SK-N-SH treated with all-trans-retinoic acid at 6 μM for 48 hours (cell line): Measurements from ENCODE around the gene DPP9.

Experiments
- ATAC-seq: fragments of 200-7000 bp; cut with Tn5 transposase; 3 replicates; pipeline ENCODE4 v1.9.1; 2020; ENCODE audit warnings: mild to moderate bottlenecking, moderate library complexity
- ARNTL ChIP-seq: fragments of 450-650 bp; formaldehyde crosslinking; IDR thresholded peaks from 2 replicates; pipeline ENCODE4 v1.5.0; 2020; ENCODE audit warnings: low read depth, mild to moderate bottlenecking, moderate library complexity, borderline replicate concordance
- BACH2 ChIP-seq: fragments of 250-450 bp; sonication (Bioruptor Pico); IDR thresholded peaks from 2 replicates; pipeline ENCODE4 v1.9.0; 2021; ENCODE audit warnings: mild to moderate bottlenecking, borderline replicate concordance
- CSDC2 ChIP-seq: fragments of 250-450 bp; sonication (Bioruptor Pico); IDR thresholded peaks from 2 replicates; pipeline ENCODE4 v1.5.0; 2020; ENCODE audit warnings: mild to moderate bottlenecking, moderate library complexity
- ESRRG ChIP-seq: fragments of 250-450 bp; sonication (Bioruptor Pico); IDR thresholded peaks from 2 replicates; pipeline ENCODE4 v1.6.1; 2021; ENCODE audit warnings: mild to moderate bottlenecking
- GLIS3 ChIP-seq: fragments of 250-450 bp; sonication (Bioruptor Pico); IDR thresholded peaks from 2 replicates; pipeline ENCODE4 v1.5.0; 2020; ENCODE audit warnings: mild to moderate bottlenecking, moderate library complexity
- ISL1 ChIP-seq: fragments of 250-450 bp; sonication (Bioruptor Pico); IDR thresholded peaks from 2 replicates; pipeline ENCODE4 v2.1.2; 2022; ENCODE audit warnings: mild to moderate bottlenecking, moderate library complexity
- OSR1 ChIP-seq: fragments of 250-450 bp; sonication (Bioruptor Pico); IDR thresholded peaks from 2 replicates; pipeline ENCODE4 v1.8.0; 2022; ENCODE audit warnings: moderate library complexity, mild to moderate bottlenecking, inconsistent platforms
- PPARA ChIP-seq: fragments of 250-450 bp; sonication (Bioruptor Pico); IDR thresholded peaks from 2 replicates; pipeline ENCODE4 v1.5.0; 2020; ENCODE audit warnings: mild to moderate bottlenecking, borderline replicate concordance
- SNAI2 ChIP-seq: fragments of 250-450 bp; sonication (Bioruptor Pico); IDR thresholded peaks from 2 replicates; pipeline ENCODE4 v1.5.0; 2020; ENCODE audit warnings: mild to moderate bottlenecking, moderate library complexity
- TCF4 ChIP-seq: fragments of 250-450 bp; sonication (Bioruptor Pico); IDR thresholded peaks from 2 replicates; pipeline ENCODE4 v1.8.0; 2021; ENCODE audit warnings: mild to moderate bottlenecking, moderate library complexity, borderline replicate concordance
- TOX ChIP-seq: fragments of 250-450 bp; sonication (Bioruptor Pico); IDR thresholded peaks from 2 replicates; pipeline ENCODE4 v1.8.0; 2021; ENCODE audit warnings: mild to moderate bottlenecking, moderate library complexity, borderline replicate concordance
- ZFP3 ChIP-seq: fragments of 250-450 bp; sonication (Bioruptor Pico); IDR thresholded peaks from 2 replicates; pipeline ENCODE4 v1.5.0; 2020; ENCODE audit warnings: mild to moderate bottlenecking, moderate library complexity
- ZFP30 ChIP-seq: fragments of 450-650 bp; formaldehyde crosslinking; IDR thresholded peaks from 2 replicates; pipeline ENCODE4 v1.5.0; 2022; ENCODE audit warnings: mild to moderate bottlenecking, moderate library complexity
- ZNF70 ChIP-seq: fragments of 450-650 bp; formaldehyde crosslinking; IDR thresholded peaks from 2 replicates; pipeline ENCODE4 v1.5.0; 2020; ENCODE audit warnings: mild to moderate bottlenecking, moderate library complexity
- ZNF8 ChIP-seq: fragments of 450-650 bp; formaldehyde crosslinking; IDR thresholded peaks from 2 replicates; pipeline ENCODE4 v1.5.0; 2020; ENCODE audit warnings: mild to moderate bottlenecking, moderate library complexity
- TF ChIP-seq, protein P1 (sequence below): fragments of 250-450 bp; sonication (Bioruptor Pico); IDR thresholded peaks from 2 replicates; pipeline ENCODE4 v1.8.0; 2021; ENCODE audit warnings: low read depth, mild to moderate bottlenecking, moderate library complexity, borderline replicate concordance
- TF ChIP-seq, protein P2 (sequence below): fragments of 250-450 bp; sonication (Bioruptor Pico); IDR thresholded peaks from 2 replicates; pipeline ENCODE4 v1.5.1; 2021; ENCODE audit warnings: mild to moderate bottlenecking, moderate library complexity
- TF ChIP-seq, protein P3 (sequence below): fragments of 250-450 bp; sonication (Bioruptor Pico); IDR thresholded peaks from 2 replicates; pipeline ENCODE4 v1.5.1; 2020; ENCODE audit warnings: low read depth, mild to moderate bottlenecking, moderate library complexity
- TF ChIP-seq, protein P4 (sequence below): fragments of 250-450 bp; sonication (Bioruptor Pico); IDR thresholded peaks from 2 replicates; pipeline ENCODE4 v1.5.0; 2020; ENCODE audit warnings: mild to moderate bottlenecking, moderate library complexity
- TF ChIP-seq, protein P5 (sequence below): fragments of 250-450 bp; sonication (Bioruptor Pico); IDR thresholded peaks from 2 replicates; pipeline ENCODE4 v1.8.0; 2020; ENCODE audit warnings: mild to moderate bottlenecking, moderate library complexity, borderline replicate concordance

Gene DPP9

DNA sequence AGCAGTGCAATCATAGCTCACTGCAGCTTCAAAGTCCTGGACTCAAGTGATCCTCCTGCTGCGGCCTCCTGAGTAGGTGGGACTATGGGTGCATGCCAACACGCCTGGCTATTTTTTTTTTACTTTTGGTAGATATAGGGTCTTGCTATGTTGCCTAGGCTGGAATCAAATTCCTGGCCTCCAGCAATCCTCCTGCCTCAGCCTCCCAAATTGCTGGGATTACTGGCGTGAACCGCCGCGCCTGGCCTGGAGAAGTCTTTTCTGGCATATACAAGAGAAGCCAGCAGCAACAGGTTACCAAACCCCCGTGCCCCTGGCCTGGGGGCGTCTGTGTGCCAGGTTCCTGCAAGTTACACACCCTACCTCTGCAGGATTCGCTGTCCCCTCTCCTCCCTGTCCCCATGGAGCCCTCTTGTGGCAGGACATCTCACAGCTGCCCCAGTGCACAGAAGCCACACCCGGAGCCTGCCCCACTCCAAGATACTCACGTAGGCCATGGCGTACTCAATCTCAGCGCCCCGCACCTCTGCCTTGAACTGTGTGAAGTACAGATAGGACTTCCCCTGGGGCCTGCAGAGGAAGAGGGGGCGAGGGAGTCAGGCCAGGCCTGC lies 63.4 kb downstream of the DPP9 start:
- TF ChIP-seq ZNF70 (CRISPR knock-in tag) (no peak), TCF4 (no peak), GLIS3 (no peak), ZNF8 (no peak), SNAI2 (no peak)
- TF ChIP-seq, protein P1, sequence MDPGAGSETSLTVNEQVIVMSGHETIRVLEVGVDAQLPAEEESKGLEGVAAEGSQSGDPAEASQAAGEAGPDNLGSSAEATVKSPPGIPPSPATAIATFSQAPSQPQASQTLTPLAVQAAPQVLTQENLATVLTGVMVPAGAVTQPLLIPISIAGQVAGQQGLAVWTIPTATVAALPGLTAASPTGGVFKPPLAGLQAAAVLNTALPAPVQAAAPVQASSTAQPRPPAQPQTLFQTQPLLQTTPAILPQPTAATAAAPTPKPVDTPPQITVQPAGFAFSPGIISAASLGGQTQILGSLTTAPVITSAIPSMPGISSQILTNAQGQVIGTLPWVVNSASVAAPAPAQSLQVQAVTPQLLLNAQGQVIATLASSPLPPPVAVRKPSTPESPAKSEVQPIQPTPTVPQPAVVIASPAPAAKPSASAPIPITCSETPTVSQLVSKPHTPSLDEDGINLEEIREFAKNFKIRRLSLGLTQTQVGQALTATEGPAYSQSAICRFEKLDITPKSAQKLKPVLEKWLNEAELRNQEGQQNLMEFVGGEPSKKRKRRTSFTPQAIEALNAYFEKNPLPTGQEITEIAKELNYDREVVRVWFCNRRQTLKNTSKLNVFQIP: no peak
- TF ChIP-seq, protein P2, sequence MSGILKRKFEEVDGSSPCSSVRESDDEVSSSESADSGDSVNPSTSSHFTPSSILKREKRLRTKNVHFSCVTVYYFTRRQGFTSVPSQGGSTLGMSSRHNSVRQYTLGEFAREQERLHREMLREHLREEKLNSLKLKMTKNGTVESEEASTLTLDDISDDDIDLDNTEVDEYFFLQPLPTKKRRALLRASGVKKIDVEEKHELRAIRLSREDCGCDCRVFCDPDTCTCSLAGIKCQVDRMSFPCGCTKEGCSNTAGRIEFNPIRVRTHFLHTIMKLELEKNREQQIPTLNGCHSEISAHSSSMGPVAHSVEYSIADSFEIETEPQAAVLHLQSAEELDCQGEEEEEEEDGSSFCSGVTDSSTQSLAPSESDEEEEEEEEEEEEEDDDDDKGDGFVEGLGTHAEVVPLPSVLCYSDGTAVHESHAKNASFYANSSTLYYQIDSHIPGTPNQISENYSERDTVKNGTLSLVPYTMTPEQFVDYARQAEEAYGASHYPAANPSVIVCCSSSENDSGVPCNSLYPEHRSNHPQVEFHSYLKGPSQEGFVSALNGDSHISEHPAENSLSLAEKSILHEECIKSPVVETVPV: no peak
- TF ChIP-seq, protein P3, sequence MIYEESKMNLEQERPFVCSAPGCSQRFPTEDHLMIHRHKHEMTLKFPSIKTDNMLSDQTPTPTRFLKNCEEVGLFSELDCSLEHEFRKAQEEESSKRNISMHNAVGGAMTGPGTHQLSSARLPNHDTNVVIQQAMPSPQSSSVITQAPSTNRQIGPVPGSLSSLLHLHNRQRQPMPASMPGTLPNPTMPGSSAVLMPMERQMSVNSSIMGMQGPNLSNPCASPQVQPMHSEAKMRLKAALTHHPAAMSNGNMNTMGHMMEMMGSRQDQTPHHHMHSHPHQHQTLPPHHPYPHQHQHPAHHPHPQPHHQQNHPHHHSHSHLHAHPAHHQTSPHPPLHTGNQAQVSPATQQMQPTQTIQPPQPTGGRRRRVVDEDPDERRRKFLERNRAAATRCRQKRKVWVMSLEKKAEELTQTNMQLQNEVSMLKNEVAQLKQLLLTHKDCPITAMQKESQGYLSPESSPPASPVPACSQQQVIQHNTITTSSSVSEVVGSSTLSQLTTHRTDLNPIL (CRISPR knock-in tag): no peak
- ATAC-seq: peak; percentile 30; the same call in 2 of the 3 replicates

DNA sequence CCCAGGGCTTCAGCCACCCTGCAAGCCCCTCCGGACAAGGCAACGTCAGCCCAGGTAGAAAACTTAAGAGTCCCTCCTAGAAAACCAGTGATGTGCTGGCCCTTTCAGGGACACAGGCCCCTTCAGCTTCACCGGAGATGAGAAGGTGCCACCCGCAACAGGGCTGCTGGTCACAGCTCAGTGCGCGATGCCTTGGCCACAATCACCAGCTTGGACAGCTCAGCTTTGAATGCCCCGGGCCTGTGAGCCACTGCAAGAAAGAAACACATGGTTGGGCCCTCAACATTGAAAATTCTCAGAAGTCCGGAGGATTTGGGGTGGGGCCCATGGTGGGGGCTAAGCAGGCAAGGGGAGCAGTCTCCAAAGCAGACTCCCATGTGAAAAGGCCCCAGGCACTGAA lies 65.8 kb downstream of the DPP9 start:
- ATAC-seq: no peak
- TF ChIP-seq ARNTL (no peak), PPARA (CRISPR knock-in tag) (no peak), ISL1 (CRISPR knock-in tag) (no peak), OSR1 (CRISPR knock-in tag) (no peak), ESRRG (CRISPR knock-in tag) (no peak), SNAI2 (no peak), ZNF8 (no peak), ZFP30 (CRISPR knock-in tag) (no peak), CSDC2 (CRISPR knock-in tag) (no peak), ZFP3 (CRISPR knock-in tag) (no peak), GLIS3 (no peak), BACH2 (CRISPR knock-in tag) (no peak), ZNF70 (CRISPR knock-in tag) (no peak), TCF4 (no peak), TOX (CRISPR knock-in tag) (no peak)
- TF ChIP-seq, protein P1: no peak
- TF ChIP-seq, protein P3 (CRISPR knock-in tag): no peak
- TF ChIP-seq, protein P4, sequence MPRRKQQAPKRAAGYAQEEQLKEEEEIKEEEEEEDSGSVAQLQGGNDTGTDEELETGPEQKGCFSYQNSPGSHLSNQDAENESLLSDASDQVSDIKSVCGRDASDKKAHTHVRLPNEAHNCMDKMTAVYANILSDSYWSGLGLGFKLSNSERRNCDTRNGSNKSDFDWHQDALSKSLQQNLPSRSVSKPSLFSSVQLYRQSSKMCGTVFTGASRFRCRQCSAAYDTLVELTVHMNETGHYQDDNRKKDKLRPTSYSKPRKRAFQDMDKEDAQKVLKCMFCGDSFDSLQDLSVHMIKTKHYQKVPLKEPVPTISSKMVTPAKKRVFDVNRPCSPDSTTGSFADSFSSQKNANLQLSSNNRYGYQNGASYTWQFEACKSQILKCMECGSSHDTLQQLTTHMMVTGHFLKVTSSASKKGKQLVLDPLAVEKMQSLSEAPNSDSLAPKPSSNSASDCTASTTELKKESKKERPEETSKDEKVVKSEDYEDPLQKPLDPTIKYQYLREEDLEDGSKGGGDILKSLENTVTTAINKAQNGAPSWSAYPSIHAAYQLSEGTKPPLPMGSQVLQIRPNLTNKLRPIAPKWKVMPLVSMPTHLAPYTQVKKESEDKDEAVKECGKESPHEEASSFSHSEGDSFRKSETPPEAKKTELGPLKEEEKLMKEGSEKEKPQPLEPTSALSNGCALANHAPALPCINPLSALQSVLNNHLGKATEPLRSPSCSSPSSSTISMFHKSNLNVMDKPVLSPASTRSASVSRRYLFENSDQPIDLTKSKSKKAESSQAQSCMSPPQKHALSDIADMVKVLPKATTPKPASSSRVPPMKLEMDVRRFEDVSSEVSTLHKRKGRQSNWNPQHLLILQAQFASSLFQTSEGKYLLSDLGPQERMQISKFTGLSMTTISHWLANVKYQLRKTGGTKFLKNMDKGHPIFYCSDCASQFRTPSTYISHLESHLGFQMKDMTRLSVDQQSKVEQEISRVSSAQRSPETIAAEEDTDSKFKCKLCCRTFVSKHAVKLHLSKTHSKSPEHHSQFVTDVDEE (CRISPR knock-in tag): no peak
- TF ChIP-seq, protein P2: no peak
- TF ChIP-seq, protein P5, sequence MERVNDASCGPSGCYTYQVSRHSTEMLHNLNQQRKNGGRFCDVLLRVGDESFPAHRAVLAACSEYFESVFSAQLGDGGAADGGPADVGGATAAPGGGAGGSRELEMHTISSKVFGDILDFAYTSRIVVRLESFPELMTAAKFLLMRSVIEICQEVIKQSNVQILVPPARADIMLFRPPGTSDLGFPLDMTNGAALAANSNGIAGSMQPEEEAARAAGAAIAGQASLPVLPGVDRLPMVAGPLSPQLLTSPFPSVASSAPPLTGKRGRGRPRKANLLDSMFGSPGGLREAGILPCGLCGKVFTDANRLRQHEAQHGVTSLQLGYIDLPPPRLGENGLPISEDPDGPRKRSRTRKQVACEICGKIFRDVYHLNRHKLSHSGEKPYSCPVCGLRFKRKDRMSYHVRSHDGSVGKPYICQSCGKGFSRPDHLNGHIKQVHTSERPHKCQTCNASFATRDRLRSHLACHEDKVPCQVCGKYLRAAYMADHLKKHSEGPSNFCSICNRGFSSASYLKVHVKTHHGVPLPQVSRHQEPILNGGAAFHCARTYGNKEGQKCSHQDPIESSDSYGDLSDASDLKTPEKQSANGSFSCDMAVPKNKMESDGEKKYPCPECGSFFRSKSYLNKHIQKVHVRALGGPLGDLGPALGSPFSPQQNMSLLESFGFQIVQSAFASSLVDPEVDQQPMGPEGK (CRISPR knock-in tag): no peak
- TF ChIP-seq, all 23 proteins: peak for 0
